Endothelial cell (in vitro differentiated cells): ENCODE results near the gene ERC2. TPM values are rescaled to one million over a fixed set of nuclear protein-coding genes. Genes with fewer than 3 reads are reported as not detected.

ENCODE experiments used
- DNase-seq: peaks from one replicate; pipeline ENCODE4 v3.0.0; 2021; ENCODE audit warnings: low spot score
- H3K27ac Mint-ChIP-seq: one replicate; pipeline ENCODE4 v1.8.0; 2021; ENCODE audit warnings: mixed read lengths, inconsistent platforms; ENCODE audit not compliant: unreplicated experiment
- H3K27me3 Mint-ChIP-seq: one replicate; pipeline ENCODE4 v1.8.0; 2021; ENCODE audit warnings: mild to moderate bottlenecking, moderate library complexity, mixed read lengths, inconsistent platforms; ENCODE audit not compliant: unreplicated experiment
- H3K36me3 Mint-ChIP-seq: one replicate; pipeline ENCODE4 v1.8.0; 2021; ENCODE audit warnings: mild to moderate bottlenecking, low read depth, mixed read lengths, inconsistent platforms; ENCODE audit not compliant: unreplicated experiment
- H3K4me1 Mint-ChIP-seq: one replicate; pipeline ENCODE4 v1.8.0; 2021; ENCODE audit warnings: mild to moderate bottlenecking, mixed read lengths, inconsistent platforms; ENCODE audit not compliant: unreplicated experiment
- H3K4me3 Mint-ChIP-seq: one replicate; pipeline ENCODE4 v1.8.0; 2021; ENCODE audit warnings: mild to moderate bottlenecking, mixed read lengths, inconsistent platforms; ENCODE audit not compliant: unreplicated experiment
- H3K9me3 Mint-ChIP-seq: one replicate; pipeline ENCODE4 v1.8.0; 2021; ENCODE audit warnings: mixed read lengths, inconsistent platforms; ENCODE audit not compliant: unreplicated experiment
- CTCF ChIP-seq: fragments of 200-600 bp; sonication (generic); IDR thresholded peaks from one replicate; pipeline ENCODE4 v1.5.0; 2021; ENCODE audit warnings: antibody characterized with exemption; ENCODE audit not compliant: unreplicated experiment
- total RNA-seq: library from RNA; stranded (reverse); fragmentation: NEBNext Ultra II Directional; extraction: Animal tissue kit (Norgen Biotek cat#: 25700); gene quantifications from one replicate; pipeline ENCODE4 v1.2.1, GENCODE V29; 2021; ENCODE audit not compliant: unreplicated experiment

The ERC2 gene
- total RNA-seq, 1 donor from 2014 or later = 20.5 TPM

- Mint-ChIP-seq H3K27me3 (no peaks in the 10 kb centered on the region), H3K4me1 (no peaks in the 10 kb centered on the region), H3K27ac (no peak overlapping the region), H3K4me3 (no peak overlapping the region), H3K36me3 (peaks cover 1% of the 10 kb centered on the region), H3K9me3 (no peaks in the 10 kb centered on the region)
- TF ChIP-seq CTCF = no peak
- DNase-seq = no peak
Measured at GRCh38 chr3:56110886-56111285, 357.4 kb downstream of the ERC2 start.

- Mint-ChIP-seq H3K27ac (no peak overlapping the region), H3K9me3 (no peaks in the 10 kb centered on the region)
Measured at GRCh38 chr3:56107157-56107556, 361.1 kb downstream of the ERC2 start.

GRCh38 chr3:56102032-56102431, 366.2 kb downstream of the ERC2 start:
- no peak for DNase-seq
- H3K4me3 Mint-ChIP-seq = no peak overlapping the region
- peaks cover 20% of the 10 kb centered on the region for H3K4me1 Mint-ChIP-seq
- H3K36me3 Mint-ChIP-seq = no peaks in the 10 kb centered on the region
- TF ChIP-seq CTCF = no peak
- no peaks in the 10 kb centered on the region for H3K27me3 Mint-ChIP-seq
- H3K9me3 Mint-ChIP-seq = no peaks in the 10 kb centered on the region
- no peak overlapping the region for H3K27ac Mint-ChIP-seq

More at GRCh38 chr3:56107157-56107556, 361.1 kb downstream of the ERC2 start:
- Mint-ChIP-seq H3K36me3 (no peaks in the 10 kb centered on the region), H3K4me3 (no peak overlapping the region), H3K27me3 (no peaks in the 10 kb centered on the region), H3K4me1 (peaks cover 8% of the 10 kb centered on the region)
- no peak for DNase-seq
- no peak for TF ChIP-seq CTCF

GRCh38 chr3:56101576-56101975, 366.7 kb downstream of the ERC2 start:
- TF ChIP-seq CTCF = no peak
- Mint-ChIP-seq H3K4me1 (peaks cover 20% of the 10 kb centered on the region), H3K27me3 (no peaks in the 10 kb centered on the region), H3K4me3 (no peak overlapping the region), H3K27ac (no peak overlapping the region), H3K9me3 (no peaks in the 10 kb centered on the region), H3K36me3 (no peaks in the 10 kb centered on the region)
- DNase-seq = peak; percentile 4

GRCh38 chr3:56096999-56097398, 371.3 kb downstream of the ERC2 start:
- Mint-ChIP-seq H3K4me3 (no peak overlapping the region), H3K27ac (no peak overlapping the region), H3K9me3 (no peaks in the 10 kb centered on the region), H3K27me3 (no peaks in the 10 kb centered on the region), H3K36me3 (no peaks in the 10 kb centered on the region), H3K4me1 (peaks cover 10% of the 10 kb centered on the region)
- no peak for TF ChIP-seq CTCF
- DNase-seq = no peak
